Esophagus squamous epithelium (tissue), 5 donors: ENCODE data around the gene HELB. TPM values are rescaled to one million over a fixed set of nuclear protein-coding genes. Genes with fewer than 3 reads are reported as not detected.
A peak's percentile ranks its signal among the peaks of the same experiment; 100 is the strongest.

Experiments
- DNase-seq: peaks from one replicate; lab custom pipeline; 2025; lab: John Stamatoyannopoulos, UW
- H3K27ac ChIP-seq, 4 donors: fragments of 200-600 bp; sonication (generic); one replicate each; pipeline ENCODE4 v1.5.1; 2016 to 2019; ENCODE audit warnings: mild to moderate bottlenecking in 1 of 4
- H3K27me3 ChIP-seq, 4 donors: fragments of 200-600 bp; sonication (generic); 1 replicate in 3 of 4; 2 replicates in 1 of 4; pipeline versions ENCODE4 v1.5.1 to v1.6.0; 2017 to 2021; ENCODE audit warnings: antibody characterized with exemption in 1 of 4
- H3K36me3 ChIP-seq, 3 donors: fragments of 200-600 bp; sonication (generic); one replicate each; pipeline ENCODE4 v1.5.1; 2016 to 2019
- H3K4me1 ChIP-seq, 3 donors: fragments of 200-600 bp; sonication (generic); one replicate each; pipeline ENCODE4 v1.5.1; 2017 to 2019
- H3K4me3 ChIP-seq, 4 donors: fragments of 200-600 bp; sonication (generic); 1 replicate in 3 of 4; 2 replicates in 1 of 4; pipeline ENCODE4 v1.5.1; 2016 to 2019; ENCODE audit warnings: mild to moderate bottlenecking in 2 of 4, moderate library complexity in 1 of 4
- H3K9me3 ChIP-seq, 3 donors: fragments of 200-600 bp; sonication (generic); one replicate each; pipeline ENCODE4 v1.5.1; 2016 to 2019
- CTCF ChIP-seq, 6 experiments: fragments of 450-650 bp in 4 of 6; fragments of 200-600 bp in 2 of 6; sonication (generic) in 2 of 6; IDR thresholded peaks; one replicate each; pipeline ENCODE4 v1.5.1; 2016 to 2019; ENCODE audit warnings: antibody characterized with exemption in 6 of 6, mild to moderate bottlenecking in 4 of 6, moderate library complexity in 4 of 6
- POLR2A ChIP-seq, 4 donors: fragments of 450-650 bp; IDR thresholded peaks; one replicate each; pipeline ENCODE4 v1.6.1; 2017; ENCODE audit warnings: antibody characterized with exemption in 4 of 4, mild to moderate bottlenecking in 4 of 4, moderate library complexity in 3 of 4
- WGBS, 2 donors: methylation state at CpG; one replicate each; pipeline ENCODE4 v1.1.5; 2018; 5-methylcytosine and 5-hydroxymethylcytosine counted together
- intact Hi-C: fragments of 100-400 bp; cut with DNase I; formaldehyde crosslinking; loops from one replicate; pipeline ENCODE4 v1.15.0; 2022
- total RNA-seq, 4 donors: library from RNA; depleted of rRNA; stranded (reverse); fragments of >200 nt; gene quantifications; one replicate each; pipeline ENCODE4 v1.1.0, GENCODE V29; 2016
- donor health status: DM: yes; HTN: yes; CAD: no.

HELB gene
- total RNA-seq, 4 donors from 2014 or later: 0.76 to 5.3 (median 1.8) TPM

GRCh38 chr12:66273147-66273546 is 29.1 kb upstream of the HELB start:
- Histone ChIP-seq H3K27ac (no peak overlapping the region), H3K36me3 (no peaks in the 10 kb centered on the region), H3K4me1 (no peaks in the 10 kb centered on the region), H3K4me3 (no peak overlapping the region), H3K9me3 (no peaks in the 10 kb centered on the region), H3K27me3 (no peaks in the 10 kb centered on the region)
- intact Hi-C loops: no loop called here
- no peak for TF ChIP-seq CTCF (IDR thresholded peaks at IDR 0.05)
- TF ChIP-seq POLR2A (IDR thresholded peaks at IDR 0.05): no peak
- DNase-seq: no peak
- 73 to 77% methylated on average over 1 of the region's 1 CpG for WGBS, 2 donors

GRCh38 chr12:66275040-66275439 is 27.3 kb upstream of the HELB start:
- WGBS, 2 donors: 59 to 63% methylated on average over 2 of the region's 2 CpGs
- Histone ChIP-seq H3K36me3 (no peaks in the 10 kb centered on the region), H3K4me3 (no peak overlapping the region), H3K27ac (no peak overlapping the region), H3K9me3 (no peaks in the 10 kb centered on the region), H3K27me3 (no peaks in the 10 kb centered on the region), H3K4me1 (no peaks in the 10 kb centered on the region)
- no peak for DNase-seq
- intact Hi-C loops: no loop called here
- no peak for TF ChIP-seq POLR2A (IDR thresholded peaks at IDR 0.05)
- TF ChIP-seq CTCF (IDR thresholded peaks at IDR 0.05): no peak

DNA sequence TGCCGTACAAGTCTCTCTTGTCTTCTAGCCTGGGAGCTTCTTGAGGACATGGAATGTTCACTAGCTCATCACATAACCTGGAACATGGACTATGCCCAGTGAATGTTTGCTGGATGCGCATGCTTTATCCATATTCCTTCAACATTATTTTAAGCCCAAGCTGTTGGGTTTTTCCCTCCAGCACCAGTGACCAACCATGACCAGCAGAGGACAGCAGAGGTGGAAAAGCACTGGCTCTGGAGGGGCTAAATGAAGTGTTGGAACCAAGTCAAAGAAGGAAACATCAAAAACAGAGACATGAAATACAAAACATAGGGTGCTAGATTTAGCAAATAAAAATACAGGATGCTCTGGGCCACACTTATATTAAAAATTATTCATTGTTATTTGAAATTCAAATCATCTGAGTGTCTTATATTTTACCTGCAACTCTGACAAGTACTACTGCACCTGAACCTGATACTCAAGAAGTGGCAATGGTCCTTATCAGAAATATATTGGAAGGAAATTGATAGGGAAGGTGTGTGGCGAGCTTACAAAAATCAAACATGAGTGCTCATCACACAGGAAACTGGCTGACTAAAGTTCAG is 23.1 kb upstream of the HELB start:
- Histone ChIP-seq H3K4me1 (no peaks in the 10 kb centered on the region), H3K27me3 (no peaks in the 10 kb centered on the region), H3K27ac (no peak overlapping the region), H3K36me3 (no peaks in the 10 kb centered on the region), H3K9me3 (no peaks in the 10 kb centered on the region), H3K4me3 (no peak overlapping the region)
- 39 to 56% methylated on average over 3 of the region's 3 CpGs for WGBS, 2 donors
- no peak for DNase-seq
- intact Hi-C loops: no loop called here
- no peak for TF ChIP-seq POLR2A (IDR thresholded peaks at IDR 0.05)
- TF ChIP-seq CTCF (IDR thresholded peaks at IDR 0.05): peak in 5 of 6 experiments; percentile 27 to 50 (median 48)

GRCh38 chr12:66280561-66280960 is 21.7 kb upstream of the HELB start:
- DNase-seq: no peak
- no peaks in the 10 kb centered on the region for H3K27me3 ChIP-seq
- H3K4me3 ChIP-seq: no peak overlapping the region
- no peak overlapping the region for H3K27ac ChIP-seq
- no peaks in the 10 kb centered on the region for H3K9me3 ChIP-seq
- no peaks in the 10 kb centered on the region for H3K36me3 ChIP-seq
- H3K4me1 ChIP-seq: no peaks in the 10 kb centered on the region
- 60 to 80% methylated on average over 1 of the region's 1 CpG for WGBS, 2 donors
- no peak for TF ChIP-seq POLR2A (IDR thresholded peaks at IDR 0.05)
- no peak for TF ChIP-seq CTCF (IDR thresholded peaks at IDR 0.05)
- intact Hi-C loops: no loop called here

DNA sequence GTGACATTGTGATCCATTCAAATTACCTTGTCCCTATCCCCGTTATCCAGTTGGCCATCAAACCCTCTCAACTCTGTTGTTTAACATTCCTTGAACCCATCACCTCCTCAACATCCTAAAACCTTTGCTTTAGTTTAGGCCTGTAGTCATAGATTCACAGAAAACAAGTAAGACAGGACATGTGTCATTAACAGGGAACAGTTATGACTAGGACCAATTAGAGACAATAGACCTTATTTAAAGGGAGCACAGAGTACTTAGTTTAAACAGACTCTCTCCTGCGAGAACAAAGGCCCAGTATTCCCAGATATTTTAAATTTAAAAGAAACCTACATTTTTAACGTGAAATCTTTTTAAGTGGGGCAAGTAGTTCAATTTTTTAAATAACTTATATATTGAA is 20.0 kb upstream of the HELB start:
- WGBS, 2 donors: 81 to 87% methylated on average over 3 of the region's 3 CpGs
- Histone ChIP-seq H3K27me3 (no peaks in the 10 kb centered on the region), H3K36me3 (no peaks in the 10 kb centered on the region), H3K4me3 (no peak overlapping the region), H3K27ac (no peak overlapping the region), H3K9me3 (no peaks in the 10 kb centered on the region), H3K4me1 (no peaks in the 10 kb centered on the region)
- TF ChIP-seq POLR2A (IDR thresholded peaks at IDR 0.05): no peak
- intact Hi-C loops: no loop called here
- DNase-seq: no peak

- Histone ChIP-seq H3K4me1 (peaks cover 0 to 26% (median 4%) of the 10 kb centered on the region in 3 donors), H3K27ac (no peak overlapping the region), H3K4me3 (no peak overlapping the region), H3K9me3 (no peaks in the 10 kb centered on the region), H3K36me3 (no peaks in the 10 kb centered on the region), H3K27me3 (no peaks in the 10 kb centered on the region)
- intact Hi-C loops: no loop called here
- no peak for TF ChIP-seq POLR2A (IDR thresholded peaks at IDR 0.05)
- WGBS, 2 donors: 88 to 97% methylated on average over 3 of the region's 3 CpGs
- DNase-seq: no peak
Measured at GRCh38 chr12:66287275-66287674, 15.0 kb upstream of the HELB start.
